ENCODE data around the gene TFEB. TPM values are rescaled to one million over a fixed set of nuclear protein-coding genes. Genes with fewer than 3 reads are reported as not detected.

The TFEB gene
- polyA plus RNA-seq, 1 experiment, result 3.9 TPM

GRCh38 chr6:41708856-41709255 lies 26.6 kb downstream of the TFEB start:
- Histone ChIP-seq H3K4me3 (ENCODE audit: low read depth, low read length) (no peak overlapping the region), H3K9me3 (ENCODE audit: control insufficient read depth, insufficient read depth, low read length) (no peaks in the 10 kb centered on the region; the same call in 1 of the 2 replicates), H3K27me3 (ENCODE audit: control insufficient read depth, insufficient read depth, low read length) (no peaks in the 10 kb centered on the region), H3K27ac (ENCODE audit: low read depth, low read length) (no peak overlapping the region)
- no peak for DNase-seq (ENCODE audit: low read depth, low spot score)
- ChIA-PET CTCF (no interaction called here), POLR2A (no interaction called here)
- no peak for TF ChIP-seq CTCF (IDR thresholded peaks at IDR 0.05; ENCODE audit: low read depth, low read length)

- Histone ChIP-seq H3K9me3 (ENCODE audit: control insufficient read depth, insufficient read depth, low read length) (no peaks in the 10 kb centered on the region; the same call in 1 of the 2 replicates), H3K27ac (ENCODE audit: low read depth, low read length) (no peak overlapping the region), H3K4me3 (ENCODE audit: low read depth, low read length) (no peak overlapping the region), H3K27me3 (ENCODE audit: control insufficient read depth, insufficient read depth, low read length) (no peaks in the 10 kb centered on the region)
- POLR2A ChIA-PET, result interaction anchor here (2.6 kb wide), 1 partner anchor 26 kb away, joined by 21 read pairs; no protein-coding TSS in a partner anchor
- DNase-seq (ENCODE audit: low read depth, low spot score), result no peak
- no peak for TF ChIP-seq CTCF (IDR thresholded peaks at IDR 0.05; ENCODE audit: low read depth, low read length)
- CTCF ChIA-PET, result interaction anchor here (1.5 to 1.7 kb wide), 2 partner anchors 79 to 213 kb away, joined by 3 to 7 read pairs; partner anchors contain the start of genes BYSL, MED20 and TOMM6
These were observed 27.7 kb downstream of the TFEB start for GRCh38 chr6:41707565-41708200.

- Histone ChIP-seq H3K27me3 (ENCODE audit: control insufficient read depth, insufficient read depth, low read length) (no peaks in the 10 kb centered on the region), H3K9me3 (ENCODE audit: control insufficient read depth, insufficient read depth, low read length) (no peaks in the 10 kb centered on the region), H3K27ac (ENCODE audit: low read depth, low read length) (no peak overlapping the region), H3K4me3 (ENCODE audit: low read depth, low read length) (no peak overlapping the region)
- no peak for TF ChIP-seq CTCF (IDR thresholded peaks at IDR 0.05; ENCODE audit: low read depth, low read length)
- no peak for DNase-seq (ENCODE audit: low read depth, low spot score)
- CTCF ChIA-PET, result interaction anchor here (0.6 to 2.8 kb wide), 13 partner anchors 10 to 339 kb away, joined by 3 to 31 read pairs (median 4); partner anchors contain the start of genes BYSL, MED20 and TOMM6
- POLR2A ChIA-PET, result interaction anchor here (0.7 to 2.6 kb wide), 2 partner anchors 9 to 27 kb away, joined by 3 to 21 read pairs; no protein-coding TSS in a partner anchor
These were observed 28.4 kb downstream of the TFEB start for GRCh38 chr6:41706876-41707564.

- H3K27ac ChIP-seq (ENCODE audit: low read depth, low read length), result peak overlapping the region; percentile 47
- H3K4me3 ChIP-seq (ENCODE audit: low read depth, low read length), result no peak overlapping the region
- ChIA-PET POLR2A (interaction anchor here (0.5 to 2.6 kb wide), 3 partner anchors 8 to 51 kb away, joined by 3 to 21 read pairs (median 4); no protein-coding TSS in a partner anchor), CTCF (interaction anchor here (0.6 to 2.8 kb wide), 22 partner anchors 10 to 339 kb away, joined by 3 to 31 read pairs (median 4); partner anchors contain the start of genes TFEB and TOMM6)
- no peaks in the 10 kb centered on the region for H3K27me3 ChIP-seq (ENCODE audit: control insufficient read depth, insufficient read depth, low read length)
- no peaks in the 10 kb centered on the region for H3K9me3 ChIP-seq (ENCODE audit: control insufficient read depth, insufficient read depth, low read length)
- DNase-seq (ENCODE audit: low read depth, low spot score), result no peak
- peak; percentile 71 for TF ChIP-seq CTCF (IDR thresholded peaks at IDR 0.05; ENCODE audit: low read depth, low read length)
These were observed 29.2 kb downstream of the TFEB start for GRCh38 chr6:41705996-41706835.
